OCI-LY7 (cell line): Measurements from ENCODE around the gene GPRIN1. TPM values are rescaled to one million over a fixed set of nuclear protein-coding genes. Genes with fewer than 3 reads are reported as not detected.

ENCODE experiments used
- BruUV-seq: library from RNA; stranded (reverse); fragments of 400-500 nt; replicated peaks from 2 replicates; lab custom pipeline; 2021; lab: Mats Ljungman, UMichigan
- CTCF ChIA-PET: fragments of 300-600 bp; sonication (Branson Sonifier 250); formaldehyde crosslinking; loops from one replicate; lab custom pipeline; 2022; ENCODE audit warnings: antibody characterized with exemption; ENCODE audit not compliant: unreplicated experiment; lab: Charles Lee
- POLR2A ChIA-PET: fragments of 300-600 bp; sonication (Branson Sonifier 250); formaldehyde crosslinking; loops from one replicate; lab custom pipeline; 2022; ENCODE audit warnings: antibody characterized with exemption; lab: Charles Lee
- DNase-seq: peaks from one replicate; pipeline ENCODE4 v3.0.0-alpha.2; 2015; ENCODE audit warnings: low spot score
- H2AFZ ChIP-seq: fragments of 200-600 bp; sonication (generic), shearing (Covaris generic); 2 replicates; pipeline ENCODE4 v1.6.1; 2014; ENCODE audit warnings: mild to moderate bottlenecking, antibody characterized with exemption, low read length, moderate library complexity
- H3K27ac ChIP-seq: fragments of 200-600 bp; sonication (generic); 2 replicates; pipeline ENCODE4 v1.5.1; 2014; ENCODE audit warnings: mixed run types, low read depth, mild to moderate bottlenecking, moderate library complexity, low read length, inconsistent platforms; ENCODE audit not compliant: poor library complexity, severe bottlenecking
- H3K36me3 ChIP-seq: fragments of 200-600 bp; sonication (generic); 2 replicates; pipeline ENCODE4 v1.6.1; 2014; ENCODE audit warnings: mild to moderate bottlenecking, antibody characterized with exemption, low read length, moderate library complexity, mixed read lengths; ENCODE audit not compliant: insufficient read depth
- H3K4me1 ChIP-seq: fragments of 200-600 bp; sonication (generic); 2 replicates; pipeline ENCODE4 v1.5.1; 2014; ENCODE audit warnings: mild to moderate bottlenecking, low read length; ENCODE audit not compliant: insufficient read depth, poor library complexity, severe bottlenecking
- H3K4me2 ChIP-seq: fragments of 200-600 bp; sonication (generic); 2 replicates; pipeline ENCODE4 v1.6.1; 2014; ENCODE audit warnings: mild to moderate bottlenecking, low read length
- H3K4me3 ChIP-seq: fragments of 200-600 bp; sonication (generic); 2 replicates; pipeline ENCODE4 v1.5.1; 2014; ENCODE audit warnings: mild to moderate bottlenecking, low read depth, low read length; ENCODE audit not compliant: poor library complexity, severe bottlenecking
- H3K79me2 ChIP-seq: fragments of 200-600 bp; sonication (generic); 2 replicates; pipeline ENCODE4 v1.6.1; 2016; ENCODE audit warnings: low read depth, mild to moderate bottlenecking, low read length, moderate library complexity, mixed read lengths; ENCODE audit not compliant: insufficient read depth
- H3K9me2 ChIP-seq: fragments of 200-600 bp; sonication (generic); 2 replicates; pipeline ENCODE4 v1.6.1; 2016; ENCODE audit warnings: mild to moderate bottlenecking, low read length, mixed read lengths; ENCODE audit not compliant: insufficient read depth
- H3K9me3 ChIP-seq: fragments of 200-600 bp; sonication (generic); 2 replicates; pipeline ENCODE4 v1.6.1; 2014; ENCODE audit warnings: mild to moderate bottlenecking, mixed run types, low read length, mixed read lengths
- H4K20me1 ChIP-seq: fragments of 200-600 bp; sonication (generic); 2 replicates; pipeline ENCODE4 v1.6.1; 2014; ENCODE audit warnings: mild to moderate bottlenecking, antibody characterized with exemption, low read length, moderate library complexity, mixed read lengths; ENCODE audit not compliant: insufficient read depth
- EZH2phosphoT487 ChIP-seq: fragments of 200-600 bp; sonication (generic); IDR thresholded peaks from 2 replicates; pipeline ENCODE4 v1.6.1; 2018; ENCODE audit warnings: low read depth, borderline replicate concordance, mild to moderate bottlenecking, mixed run types, antibody characterized with exemption, low read length, moderate library complexity, mixed read lengths
- intact Hi-C: fragments of 100-400 bp; cut with micrococcal nuclease; formaldehyde crosslinking; loops from one replicate; pipeline ENCODE4 v1.10.0; 2022; ENCODE audit not compliant: unreplicated experiment
- total RNA-seq, 2 experiments: library from RNA; depleted of rRNA in 1 of 2; stranded (reverse); fragments of >200 nt in 1 of 2; shearing (Covaris generic) in 1 of 2; gene quantifications; 2 replicates each; pipeline ENCODE4 v1.2.3, GENCODE V29; 2014 to 2022
- TF ChIP-seq, protein P1 (sequence below): fragments of 200-600 bp; sonication (generic); conservative IDR thresholded peaks from 2 replicates; pipeline ENCODE4 v1.5.1; 2014; ENCODE audit warnings: mild to moderate bottlenecking, antibody characterized with exemption, low read length, moderate library complexity, mixed read lengths

Gene GPRIN1
- total RNA-seq, 2 experiments from 2014 or later = 3.8 to 5.3 TPM

DNA sequence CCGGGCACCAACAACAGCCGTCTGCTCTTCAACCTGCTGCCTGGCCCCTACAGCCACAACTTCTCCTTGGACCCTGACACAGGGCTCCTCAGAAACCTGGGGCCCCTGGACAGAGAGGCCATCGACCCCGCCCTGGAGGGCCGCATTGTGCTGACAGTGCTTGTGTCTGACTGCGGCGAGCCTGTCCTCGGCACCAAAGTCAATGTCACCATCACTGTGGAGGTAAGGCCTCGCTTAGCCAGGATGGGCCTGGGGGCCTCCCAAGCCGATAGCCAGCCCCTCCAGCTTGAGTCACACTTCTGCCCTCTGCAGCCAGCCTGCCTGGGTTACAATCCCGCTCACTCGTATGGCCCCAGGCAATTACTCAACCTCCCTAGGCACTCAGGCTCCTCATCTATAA, 28.6 kb downstream of the GPRIN1 start:
- BruUV-seq = no TSS peak

DNA sequence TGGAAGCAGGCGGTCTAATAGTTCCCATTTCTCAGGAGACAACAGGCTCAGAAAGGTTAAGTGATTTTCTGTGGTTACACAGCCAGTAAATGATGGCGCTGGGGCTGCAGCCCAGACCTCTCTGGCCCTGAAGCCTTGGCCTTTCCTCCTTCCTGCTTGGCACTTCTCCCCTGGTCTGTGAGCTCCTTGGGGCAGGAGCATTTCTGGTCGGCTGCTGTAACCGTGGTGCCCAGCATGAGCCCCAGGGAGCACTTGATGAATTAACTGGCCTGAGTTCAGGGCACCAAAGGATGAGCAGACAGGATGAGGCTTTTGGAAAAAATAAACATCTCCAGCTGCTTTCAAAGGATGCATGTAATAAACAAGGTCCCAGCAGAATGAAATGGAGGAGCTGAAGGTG, 30.6 kb downstream of the GPRIN1 start:
- H3K4me1 ChIP-seq = no peaks in the 10 kb centered on the region
- H3K36me3 ChIP-seq = no peaks in the 10 kb centered on the region
- TF ChIP-seq EZH2phosphoT487 = no peak
- TF ChIP-seq, protein P1, sequence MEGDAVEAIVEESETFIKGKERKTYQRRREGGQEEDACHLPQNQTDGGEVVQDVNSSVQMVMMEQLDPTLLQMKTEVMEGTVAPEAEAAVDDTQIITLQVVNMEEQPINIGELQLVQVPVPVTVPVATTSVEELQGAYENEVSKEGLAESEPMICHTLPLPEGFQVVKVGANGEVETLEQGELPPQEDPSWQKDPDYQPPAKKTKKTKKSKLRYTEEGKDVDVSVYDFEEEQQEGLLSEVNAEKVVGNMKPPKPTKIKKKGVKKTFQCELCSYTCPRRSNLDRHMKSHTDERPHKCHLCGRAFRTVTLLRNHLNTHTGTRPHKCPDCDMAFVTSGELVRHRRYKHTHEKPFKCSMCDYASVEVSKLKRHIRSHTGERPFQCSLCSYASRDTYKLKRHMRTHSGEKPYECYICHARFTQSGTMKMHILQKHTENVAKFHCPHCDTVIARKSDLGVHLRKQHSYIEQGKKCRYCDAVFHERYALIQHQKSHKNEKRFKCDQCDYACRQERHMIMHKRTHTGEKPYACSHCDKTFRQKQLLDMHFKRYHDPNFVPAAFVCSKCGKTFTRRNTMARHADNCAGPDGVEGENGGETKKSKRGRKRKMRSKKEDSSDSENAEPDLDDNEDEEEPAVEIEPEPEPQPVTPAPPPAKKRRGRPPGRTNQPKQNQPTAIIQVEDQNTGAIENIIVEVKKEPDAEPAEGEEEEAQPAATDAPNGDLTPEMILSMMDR = no peak
- H3K4me3 ChIP-seq = no peak overlapping the region
- intact Hi-C loops = loop anchor here (10.0 kb wide), 1 partner anchor 855 kb away; no protein-coding TSS in a partner anchor
- H4K20me1 ChIP-seq = no peaks in the 10 kb centered on the region
- H3K79me2 ChIP-seq = no peaks in the 10 kb centered on the region
- no peak for DNase-seq
- no peak overlapping the region for H3K27ac ChIP-seq
- H3K4me2 ChIP-seq = no peak overlapping the region
- H2AFZ ChIP-seq = no peak overlapping the region
- no peaks in the 10 kb centered on the region for H3K9me2 ChIP-seq
- POLR2A ChIA-PET = interaction anchor here (1.0 kb wide), 1 partner anchor 23 kb away, joined by 4 read pairs; no protein-coding TSS in a partner anchor
- H3K9me3 ChIP-seq = 0 out of 2 replicates have a peak, but pooled peaks cover under 1% of the 10 kb centered on the region
- no TSS peak for BruUV-seq
- CTCF ChIA-PET = no interaction called here

More for the DNA sequence above, 28.6 kb downstream of the GPRIN1 start:
- Histone ChIP-seq H3K4me1 (no peaks in the 10 kb centered on the region), H3K79me2 (no peaks in the 10 kb centered on the region), H4K20me1 (no peaks in the 10 kb centered on the region), H3K9me3 (peaks cover 15% of the 10 kb centered on the region), H3K9me2 (no peaks in the 10 kb centered on the region), H3K36me3 (no peaks in the 10 kb centered on the region), H3K27ac (no peak overlapping the region), H2AFZ (no peak overlapping the region), H3K4me2 (no peak overlapping the region), H3K4me3 (no peak overlapping the region)
- ChIA-PET POLR2A (no interaction called here), CTCF (no interaction called here)
- TF ChIP-seq, protein P1 = no peak
- no peak for TF ChIP-seq EZH2phosphoT487
- DNase-seq = no peak
- intact Hi-C loops = no loop called here

DNA sequence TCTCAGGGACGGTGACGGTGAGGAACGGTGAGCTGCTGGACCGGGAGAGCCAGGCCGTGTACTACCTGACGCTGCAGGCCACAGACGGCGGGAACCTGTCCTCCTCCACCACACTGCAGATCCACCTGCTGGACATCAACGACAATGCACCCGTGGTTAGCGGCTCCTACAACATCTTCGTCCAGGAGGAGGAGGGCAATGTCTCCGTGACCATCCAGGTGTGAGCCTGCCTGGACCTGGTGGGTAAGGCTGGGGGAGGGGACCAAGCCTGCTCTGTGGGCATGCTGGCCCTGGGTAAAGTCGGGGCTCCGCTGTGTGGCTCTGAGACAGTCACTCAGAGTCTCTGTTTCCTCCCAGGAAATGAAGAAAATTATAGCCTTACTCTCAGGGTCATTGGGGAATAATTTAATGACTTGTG, 31.6 kb downstream of the GPRIN1 start:
- H4K20me1 ChIP-seq = no peaks in the 10 kb centered on the region
- DNase-seq = peak; percentile 55
- TF ChIP-seq, protein P1 = peak; percentile 69
- TF ChIP-seq EZH2phosphoT487 = no peak
- no peaks in the 10 kb centered on the region for H3K79me2 ChIP-seq
- no TSS peak for BruUV-seq
- no peak overlapping the region for H3K4me2 ChIP-seq
- no peak overlapping the region for H3K4me3 ChIP-seq
- intact Hi-C loops = loop anchor here (1.0 to 10.0 kb wide), 2 partner anchors 162 to 854 kb away; partner anchors contain the start of gene CLTB
- CTCF ChIA-PET = no interaction called here
- no peak overlapping the region for H3K27ac ChIP-seq
- no peaks in the 10 kb centered on the region for H3K9me2 ChIP-seq
- POLR2A ChIA-PET = no interaction called here
- H3K4me1 ChIP-seq = peaks cover 4% of the 10 kb centered on the region
- H3K9me3 ChIP-seq = no peaks in the 10 kb centered on the region
- no peaks in the 10 kb centered on the region for H3K36me3 ChIP-seq
- H2AFZ ChIP-seq = no peak overlapping the region
